Endothelial cell of umbilical vein (primary cell): Measurements from ENCODE around the gene LYZL1. TPM values are rescaled to one million over a fixed set of nuclear protein-coding genes. Genes with fewer than 3 reads are reported as not detected.

Experiments
- BruUV-seq: library from RNA; stranded (reverse); fragments of 400-500 nt; replicated peaks from 2 replicates; lab custom pipeline; 2021; lab: Mats Ljungman, UMichigan
- CTCF ChIA-PET: fragments of 300-600, 350-600 bp; sonication (Branson Sonifier 250); formaldehyde crosslinking; loops from one replicate; lab custom pipeline; 2021; ENCODE audit warnings: antibody characterized with exemption, inconsistent platforms; lab: Charles Lee
- POLR2A ChIA-PET: fragments of 300-600, 350-600 bp; sonication (Branson Sonifier 250); formaldehyde crosslinking; loops from one replicate; lab custom pipeline; 2021; ENCODE audit warnings: antibody characterized with exemption, inconsistent platforms; lab: Charles Lee
- DNase-seq: peaks from one replicate; pipeline ENCODE4 v3.0.0-alpha.2; 2011; ENCODE audit warnings: low read depth, low spot score
- FAIRE-seq: peaks from 2 replicates; lab custom pipeline; 2011; peaks lifted over from hg19 to GRCh38; lab: Jason Lieb, UNC
- H2AFZ ChIP-seq: 2 replicates; pipeline ENCODE4 v1.6.0; 2012; ENCODE audit warnings: low read depth, low read length, control low read depth, inconsistent platforms
- H3K27ac ChIP-seq: 2 replicates; pipeline ENCODE4 v1.5.1; 2011; ENCODE audit warnings: low read depth, mild to moderate bottlenecking, control low read depth, low read length, moderate library complexity; ENCODE audit not compliant: insufficient read depth
- H3K27me3 ChIP-seq, 2 experiments: 2 replicates each; pipeline versions ENCODE4 v1.6.0 to v1.6.1; 2011; ENCODE audit warnings: low read length in 2 of 2, mixed read lengths in 1 of 2; ENCODE audit not compliant: control insufficient read depth in 2 of 2, insufficient read depth in 2 of 2
- H3K36me3 ChIP-seq, 2 experiments: 2 replicates in 1 of 2; 3 replicates in 1 of 2; pipeline ENCODE4 v1.5.1; 2011; ENCODE audit warnings: low read length in 2 of 2, mild to moderate bottlenecking in 1 of 2, moderate library complexity in 1 of 2; ENCODE audit not compliant: control insufficient read depth in 2 of 2, insufficient read depth in 2 of 2; ENCODE audit errors: extremely low read depth in 1 of 2
- H3K4me1 ChIP-seq: 3 replicates; pipeline ENCODE4 v1.5.1; 2011; ENCODE audit warnings: mild to moderate bottlenecking, low read length; ENCODE audit not compliant: control insufficient read depth, insufficient read depth; ENCODE audit errors: extremely low read depth
- H3K4me2 ChIP-seq: 2 replicates; pipeline ENCODE4 v1.6.1; 2011; ENCODE audit warnings: low read length, control low read depth, mixed read lengths; ENCODE audit not compliant: insufficient read depth
- H3K4me3 ChIP-seq, 3 experiments: fragments of 200-600 bp in 1 of 3; sonication (generic), shearing (Covaris generic) in 1 of 3; replicated peaks in 1 of 3; 2 replicates each; pipeline ENCODE4 v1.5.1; 2011 to 2016; ENCODE audit warnings: control low read depth in 3 of 3, low read length in 3 of 3, mild to moderate bottlenecking in 2 of 3, inconsistent platforms in 1 of 3, low read depth in 1 of 3, moderate library complexity in 1 of 3; ENCODE audit not compliant: insufficient read depth in 1 of 3
- H3K79me2 ChIP-seq: 2 replicates; pipeline ENCODE4 v1.6.0; 2012; ENCODE audit warnings: low read length, inconsistent platforms; ENCODE audit not compliant: control insufficient read depth, insufficient read depth
- H3K9ac ChIP-seq: replicated peaks from 2 replicates; pipeline ENCODE3; 2011; ENCODE audit warnings: low read length, control low read depth; ENCODE audit not compliant: insufficient read depth; ENCODE audit errors: extremely low read depth
- H3K9me1 ChIP-seq: replicated peaks from 3 replicates; pipeline ENCODE4 v1.6.0; 2011; ENCODE audit warnings: mild to moderate bottlenecking, low read length; ENCODE audit not compliant: control insufficient read depth, insufficient read depth; ENCODE audit errors: extremely low read depth
- H3K9me3 ChIP-seq: replicated peaks from 2 replicates; pipeline ENCODE4 v1.5.1; 2012; ENCODE audit warnings: low read length, inconsistent platforms; ENCODE audit not compliant: control insufficient read depth, insufficient read depth
- H4K20me1 ChIP-seq: replicated peaks from 2 replicates; pipeline ENCODE3; 2011; ENCODE audit warnings: mild to moderate bottlenecking, low read length; ENCODE audit not compliant: control insufficient read depth, insufficient read depth; ENCODE audit errors: extremely low read depth
- EZH2 ChIP-seq: IDR thresholded peaks from 2 replicates; pipeline ENCODE4 v1.6.1; 2012; ENCODE audit warnings: borderline replicate concordance, low read depth, mild to moderate bottlenecking, moderate library complexity, low read length, inconsistent platforms; ENCODE audit not compliant: severe bottlenecking
- FOS ChIP-seq: IDR thresholded peaks from 2 replicates; pipeline ENCODE4 v1.6.1; 2011; ENCODE audit warnings: mild to moderate bottlenecking, low read length, moderate library complexity, borderline replicate concordance; ENCODE audit not compliant: insufficient read depth
- GATA2 ChIP-seq: IDR thresholded peaks from 2 replicates; pipeline ENCODE4 v1.7.0; 2011; ENCODE audit warnings: low read depth, mild to moderate bottlenecking, moderate library complexity, mixed read lengths, low read length; ENCODE audit not compliant: insufficient read length, insufficient read depth
- JUN ChIP-seq: IDR thresholded peaks from 2 replicates; pipeline ENCODE4 v1.6.1; 2011; ENCODE audit warnings: borderline replicate concordance, low read depth; ENCODE audit not compliant: insufficient read length, insufficient read depth
- MYC ChIP-seq: IDR thresholded peaks from one replicate; pipeline ENCODE4 v1.6.1; 2011; ENCODE audit warnings: mild to moderate bottlenecking, low read depth, low read length
- POLR2A ChIP-seq: IDR thresholded peaks from 2 replicates; pipeline ENCODE4 v1.6.1; 2012; ENCODE audit warnings: low read depth, mild to moderate bottlenecking, control low read depth, low read length
- POLR2AphosphoS5 ChIP-seq: IDR thresholded peaks from 2 replicates; pipeline ENCODE4 v1.6.1; 2012; ENCODE audit warnings: low read depth, mild to moderate bottlenecking, control low read depth, low read length, moderate library complexity; ENCODE audit not compliant: insufficient read depth
- dilution Hi-C: fragments of 300-500 bp; cut with MboI; formaldehyde crosslinking; loops from one replicate; pipeline ENCODE4 v1.15.0; 2019; ENCODE audit warnings: low sequenced_read_pairs; ENCODE audit not compliant: extremely low pct_ligation_motif_present
- intact Hi-C: fragments of 100-400 bp; cut with micrococcal nuclease; formaldehyde crosslinking; loops from one replicate; pipeline ENCODE4 v1.10.0; 2022
- polyA plus RNA-seq, 4 experiments: library from polyadenylated mRNA; depleted of rRNA in 3 of 4; stranded (reverse) in 3 of 4; unstranded in 1 of 4; fragments of >200 nt; gene quantifications; 2 replicates each; pipeline versions ENCODE4 v1.2.1 to v1.2.3, GENCODE V29; 2011 to 2012; ENCODE audit warnings: missing spikeins in 1 of 4
- total RNA-seq: library from RNA; stranded (reverse); gene quantifications from 2 replicates; pipeline ENCODE4 v1.2.3, GENCODE V29; 2021
- TF ChIP-seq, protein P1 (sequence below), 2 donors: IDR thresholded peaks; 1 replicate in 1 of 2; 2 replicates in 1 of 2; pipeline ENCODE4 v1.5.1; 2011; ENCODE audit warnings: low read length in 2 of 2, mild to moderate bottlenecking in 2 of 2, moderate library complexity in 2 of 2, control low read depth in 1 of 2, inconsistent platforms in 1 of 2, low read depth in 1 of 2; ENCODE audit not compliant: insufficient read depth in 1 of 2; ENCODE audit errors: extremely low read depth in 1 of 2
- TF ChIP-seq, protein P2 (sequence below): IDR thresholded peaks from 2 replicates; pipeline ENCODE4 v1.6.1; 2011; ENCODE audit not compliant: insufficient read depth, insufficient read length

Gene LYZL1
- total and polyA plus RNA-seq, 2 donors (not counting 3 experiments of a cell fraction or from before 2014, with no cell fraction given), result not detected

- no peaks in the 10 kb centered on the region for H3K9me1 ChIP-seq
- dilution Hi-C loops (no loop called here), intact Hi-C loops (no loop called here)
- TF ChIP-seq, protein P1, sequence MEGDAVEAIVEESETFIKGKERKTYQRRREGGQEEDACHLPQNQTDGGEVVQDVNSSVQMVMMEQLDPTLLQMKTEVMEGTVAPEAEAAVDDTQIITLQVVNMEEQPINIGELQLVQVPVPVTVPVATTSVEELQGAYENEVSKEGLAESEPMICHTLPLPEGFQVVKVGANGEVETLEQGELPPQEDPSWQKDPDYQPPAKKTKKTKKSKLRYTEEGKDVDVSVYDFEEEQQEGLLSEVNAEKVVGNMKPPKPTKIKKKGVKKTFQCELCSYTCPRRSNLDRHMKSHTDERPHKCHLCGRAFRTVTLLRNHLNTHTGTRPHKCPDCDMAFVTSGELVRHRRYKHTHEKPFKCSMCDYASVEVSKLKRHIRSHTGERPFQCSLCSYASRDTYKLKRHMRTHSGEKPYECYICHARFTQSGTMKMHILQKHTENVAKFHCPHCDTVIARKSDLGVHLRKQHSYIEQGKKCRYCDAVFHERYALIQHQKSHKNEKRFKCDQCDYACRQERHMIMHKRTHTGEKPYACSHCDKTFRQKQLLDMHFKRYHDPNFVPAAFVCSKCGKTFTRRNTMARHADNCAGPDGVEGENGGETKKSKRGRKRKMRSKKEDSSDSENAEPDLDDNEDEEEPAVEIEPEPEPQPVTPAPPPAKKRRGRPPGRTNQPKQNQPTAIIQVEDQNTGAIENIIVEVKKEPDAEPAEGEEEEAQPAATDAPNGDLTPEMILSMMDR (IDR thresholded peaks at IDR 0.05; ENCODE audit: extremely low read depth in 1 of 2, insufficient read depth in 1 of 2, low read depth in 1 of 2, low read length in 2 of 2), result no peak
- TF ChIP-seq POLR2A (no peak), JUN (no peak), MYC (no peak), GATA2 (no peak), POLR2AphosphoS5 (no peak), FOS (no peak), EZH2 (no peak)
- TF ChIP-seq, protein P2, sequence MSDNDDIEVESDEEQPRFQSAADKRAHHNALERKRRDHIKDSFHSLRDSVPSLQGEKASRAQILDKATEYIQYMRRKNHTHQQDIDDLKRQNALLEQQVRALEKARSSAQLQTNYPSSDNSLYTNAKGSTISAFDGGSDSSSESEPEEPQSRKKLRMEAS, result no peak
- CTCF ChIA-PET, result no interaction called here
- H3K27ac ChIP-seq, result no peak overlapping the region
- H3K9me3 ChIP-seq, result no peaks in the 10 kb centered on the region
- H3K36me3 ChIP-seq, result no peaks in the 10 kb centered on the region
- no peaks in the 10 kb centered on the region for H3K27me3 ChIP-seq
- H4K20me1 ChIP-seq, result no peaks in the 10 kb centered on the region
- H2AFZ ChIP-seq, result no peak overlapping the region
- no peak overlapping the region for H3K4me2 ChIP-seq
- no peak overlapping the region for H3K9ac ChIP-seq
- no peak for DNase-seq
- POLR2A ChIA-PET, result no interaction called here
- BruUV-seq, result no TSS peak
- H3K4me3 ChIP-seq, result no peak overlapping the region
- H3K4me1 ChIP-seq, result no peaks in the 10 kb centered on the region
- H3K79me2 ChIP-seq, result no peaks in the 10 kb centered on the region
- no peak for FAIRE-seq
These were observed 19.4 kb upstream of the LYZL1 start for GRCh38 chr10:29269486-29269885.
